Neural cell (in vitro differentiated cells): Measurements from ENCODE around the gene STX19. TPM values are rescaled to one million over a fixed set of nuclear protein-coding genes. Genes with fewer than 3 reads are reported as not detected.

Source experiments
- H2AFZ ChIP-seq: fragments of 200-600, 300-800 bp; sonication (generic), shearing (Covaris generic); 2 replicates; pipeline ENCODE4 v1.6.0; 2014; ENCODE audit warnings: low read depth, mild to moderate bottlenecking, antibody characterized with exemption, low read length, moderate library complexity
- H3F3A ChIP-seq: fragments of 200-600 bp; shearing (Covaris generic); 2 replicates; pipeline ENCODE4 v1.6.1; 2016; ENCODE audit warnings: mild to moderate bottlenecking, moderate library complexity, mixed read lengths, antibody characterized with exemption, low read length; ENCODE audit not compliant: insufficient read depth, poor library complexity, severe bottlenecking
- H3K27ac ChIP-seq: fragments of 200-600, 300-800 bp; sonication (generic), shearing (Covaris generic); 2 replicates; pipeline ENCODE4 v1.5.1; 2014; ENCODE audit warnings: mild to moderate bottlenecking, low read length, moderate library complexity
- H3K27me3 ChIP-seq: fragments of 300-800, 200-600 bp; sonication (generic), shearing (Covaris generic); 2 replicates; pipeline ENCODE4 v1.6.0; 2014; ENCODE audit warnings: mild to moderate bottlenecking, low read depth, low read length, moderate library complexity; ENCODE audit not compliant: insufficient read depth
- H3K36me3 ChIP-seq: fragments of 300-800, 200-600 bp; sonication (generic), shearing (Covaris generic); 2 replicates; pipeline ENCODE4 v1.5.1; 2014; ENCODE audit warnings: mild to moderate bottlenecking, antibody characterized with exemption, low read length, moderate library complexity; ENCODE audit not compliant: insufficient read depth
- H3K4me2 ChIP-seq: fragments of 300-800, 200-600 bp; sonication (generic), shearing (Covaris generic); 2 replicates; pipeline ENCODE4 v1.6.0; 2014; ENCODE audit warnings: mild to moderate bottlenecking, low read length
- H3K4me3 ChIP-seq: fragments of 300-800, 200-600 bp; sonication (generic), shearing (Covaris generic); 2 replicates; pipeline ENCODE4 v1.5.1; 2014; ENCODE audit warnings: mild to moderate bottlenecking, low read length, moderate library complexity
- H3K79me2 ChIP-seq: fragments of 200-600 bp; shearing (Covaris generic); replicated peaks from 2 replicates; pipeline ENCODE4 v1.6.0; 2014; ENCODE audit warnings: mild to moderate bottlenecking, low read length, moderate library complexity; ENCODE audit not compliant: insufficient read depth
- H3K9ac ChIP-seq: fragments of 300-800, 200-600 bp; sonication (generic), shearing (Covaris generic); 2 replicates; pipeline ENCODE4 v1.6.1; 2016; ENCODE audit warnings: mild to moderate bottlenecking, low read length, mixed read lengths
- H3K9me2 ChIP-seq: fragments of 200-600 bp; shearing (Covaris generic); 2 replicates; pipeline ENCODE4 v1.6.1; 2016; ENCODE audit warnings: mild to moderate bottlenecking, low read length, mixed read lengths; ENCODE audit not compliant: insufficient read depth
- H3K9me3 ChIP-seq: fragments of 200-600, 300-800 bp; sonication (generic), shearing (Covaris generic); 2 replicates; pipeline ENCODE4 v1.6.1; 2016; ENCODE audit warnings: mild to moderate bottlenecking, mixed run types, low read length, moderate library complexity, mixed read lengths
- H4K20me1 ChIP-seq: fragments of 200-600 bp; shearing (Covaris generic); 2 replicates; pipeline ENCODE4 v1.6.1; 2016; ENCODE audit warnings: mild to moderate bottlenecking, mixed run types; ENCODE audit not compliant: insufficient read depth
- CTCF ChIP-seq: fragments of 450-650 bp; IDR thresholded peaks from 2 replicates; pipeline ENCODE4 v1.5.1; 2014; ENCODE audit warnings: antibody characterized with exemption, mild to moderate bottlenecking, moderate library complexity; ENCODE audit not compliant: poor library complexity, severe bottlenecking
- EP300 ChIP-seq: fragments of 450-650 bp; conservative IDR thresholded peaks from 2 replicates; pipeline ENCODE4 v1.6.1; 2014; ENCODE audit warnings: antibody characterized with exemption, mild to moderate bottlenecking, moderate library complexity; ENCODE audit not compliant: poor library complexity, severe bottlenecking
- EZH2 ChIP-seq: fragments of 200-600, 300-800 bp; shearing (Covaris generic), sonication (generic); IDR thresholded peaks from 2 replicates; pipeline ENCODE4 v1.6.1; 2014; ENCODE audit warnings: antibody characterized with exemption, low read length, borderline replicate concordance, mild to moderate bottlenecking; ENCODE audit not compliant: insufficient read depth, poor library complexity, severe bottlenecking
- MXI1 ChIP-seq: fragments of 450-650 bp; conservative IDR thresholded peaks from 2 replicates; pipeline ENCODE4 v1.6.1; 2014; ENCODE audit warnings: antibody characterized with exemption, mild to moderate bottlenecking; ENCODE audit not compliant: poor library complexity, severe bottlenecking
- POLR2AphosphoS5 ChIP-seq: IDR thresholded peaks from 2 replicates; pipeline ENCODE4 v1.6.1; 2012
- RAD21 ChIP-seq: fragments of 450-650 bp; conservative IDR thresholded peaks from 2 replicates; pipeline ENCODE4 v1.6.1; 2014; ENCODE audit warnings: antibody characterized with exemption, mild to moderate bottlenecking, moderate library complexity
- SMC3 ChIP-seq: fragments of 450-650 bp; conservative IDR thresholded peaks from 2 replicates; pipeline ENCODE4 v1.6.1; 2014; ENCODE audit warnings: antibody characterized with exemption, mild to moderate bottlenecking, moderate library complexity; ENCODE audit not compliant: poor library complexity
- TAF1 ChIP-seq: IDR thresholded peaks from 2 replicates; pipeline ENCODE4 v1.6.1; 2012; ENCODE audit warnings: low read depth
- polyA plus RNA-seq: library from polyadenylated mRNA; depleted of rRNA; stranded (reverse); fragments of >200 nt; gene quantifications from 2 replicates; pipeline ENCODE4 v1.2.3, GENCODE V29; 2014
- TF ChIP-seq, protein P1 (sequence below): IDR thresholded peaks from 2 replicates; pipeline ENCODE4 v1.6.1; 2012; ENCODE audit warnings: borderline replicate concordance

The STX19 gene
- polyA plus RNA-seq, 1 donor from 2014 or later, result not detected

GRCh38 chr3:94024385-94024784, 4.0 kb downstream of the STX19 start:
- H3K79me2 ChIP-seq, result no peaks in the 10 kb centered on the region
- H2AFZ ChIP-seq, result no peak overlapping the region
- no peak overlapping the region for H3K9ac ChIP-seq
- TF ChIP-seq MXI1, result no peak
- no peak for TF ChIP-seq TAF1
- TF ChIP-seq, protein P1, sequence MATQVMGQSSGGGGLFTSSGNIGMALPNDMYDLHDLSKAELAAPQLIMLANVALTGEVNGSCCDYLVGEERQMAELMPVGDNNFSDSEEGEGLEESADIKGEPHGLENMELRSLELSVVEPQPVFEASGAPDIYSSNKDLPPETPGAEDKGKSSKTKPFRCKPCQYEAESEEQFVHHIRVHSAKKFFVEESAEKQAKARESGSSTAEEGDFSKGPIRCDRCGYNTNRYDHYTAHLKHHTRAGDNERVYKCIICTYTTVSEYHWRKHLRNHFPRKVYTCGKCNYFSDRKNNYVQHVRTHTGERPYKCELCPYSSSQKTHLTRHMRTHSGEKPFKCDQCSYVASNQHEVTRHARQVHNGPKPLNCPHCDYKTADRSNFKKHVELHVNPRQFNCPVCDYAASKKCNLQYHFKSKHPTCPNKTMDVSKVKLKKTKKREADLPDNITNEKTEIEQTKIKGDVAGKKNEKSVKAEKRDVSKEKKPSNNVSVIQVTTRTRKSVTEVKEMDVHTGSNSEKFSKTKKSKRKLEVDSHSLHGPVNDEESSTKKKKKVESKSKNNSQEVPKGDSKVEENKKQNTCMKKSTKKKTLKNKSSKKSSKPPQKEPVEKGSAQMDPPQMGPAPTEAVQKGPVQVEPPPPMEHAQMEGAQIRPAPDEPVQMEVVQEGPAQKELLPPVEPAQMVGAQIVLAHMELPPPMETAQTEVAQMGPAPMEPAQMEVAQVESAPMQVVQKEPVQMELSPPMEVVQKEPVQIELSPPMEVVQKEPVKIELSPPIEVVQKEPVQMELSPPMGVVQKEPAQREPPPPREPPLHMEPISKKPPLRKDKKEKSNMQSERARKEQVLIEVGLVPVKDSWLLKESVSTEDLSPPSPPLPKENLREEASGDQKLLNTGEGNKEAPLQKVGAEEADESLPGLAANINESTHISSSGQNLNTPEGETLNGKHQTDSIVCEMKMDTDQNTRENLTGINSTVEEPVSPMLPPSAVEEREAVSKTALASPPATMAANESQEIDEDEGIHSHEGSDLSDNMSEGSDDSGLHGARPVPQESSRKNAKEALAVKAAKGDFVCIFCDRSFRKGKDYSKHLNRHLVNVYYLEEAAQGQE, result no peak
- no peak for TF ChIP-seq EP300
- no peak for TF ChIP-seq EZH2
- TF ChIP-seq SMC3, result no peak
- TF ChIP-seq CTCF, result no peak
- TF ChIP-seq POLR2AphosphoS5, result no peak
- no peak for TF ChIP-seq RAD21
- no peaks in the 10 kb centered on the region for H3K9me3 ChIP-seq
- no peak overlapping the region for H3K4me2 ChIP-seq
- no peaks in the 10 kb centered on the region for H3K9me2 ChIP-seq
- no peak overlapping the region for H3K4me3 ChIP-seq
- no peaks in the 10 kb centered on the region for H4K20me1 ChIP-seq
- no peaks in the 10 kb centered on the region for H3K36me3 ChIP-seq
- no peaks in the 10 kb centered on the region for H3K27me3 ChIP-seq
- H3F3A ChIP-seq, result no peaks in the 10 kb centered on the region
- H3K27ac ChIP-seq, result no peak overlapping the region

DNA sequence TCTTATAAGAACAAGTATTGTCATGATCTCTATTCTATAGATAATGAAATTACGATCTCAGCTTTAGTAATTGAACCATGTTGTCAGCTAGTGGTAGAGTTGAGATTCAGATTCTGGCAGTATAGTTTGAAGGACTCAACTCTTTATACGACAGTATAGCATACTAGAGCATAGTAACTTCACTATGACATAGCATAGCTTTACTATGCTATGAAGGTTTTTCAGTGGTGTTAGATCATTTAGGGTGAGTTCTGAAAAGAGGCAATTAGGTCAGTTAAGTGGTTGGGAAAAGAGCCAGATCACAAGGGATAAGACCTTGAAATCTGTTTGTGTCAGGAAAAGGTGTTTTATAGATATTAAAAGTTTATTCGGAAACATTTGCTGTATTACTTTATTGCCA, 8.1 kb downstream of the STX19 start:
- H3K27me3 ChIP-seq, result no peaks in the 10 kb centered on the region
- H3K79me2 ChIP-seq, result no peaks in the 10 kb centered on the region
- TF ChIP-seq POLR2AphosphoS5 (no peak), CTCF (no peak), SMC3 (no peak), TAF1 (no peak)
- no peak overlapping the region for H3K27ac ChIP-seq
- no peaks in the 10 kb centered on the region for H3K9me3 ChIP-seq
- H3K9me2 ChIP-seq, result no peaks in the 10 kb centered on the region
- H3K36me3 ChIP-seq, result no peaks in the 10 kb centered on the region
- H3F3A ChIP-seq, result no peaks in the 10 kb centered on the region
- H4K20me1 ChIP-seq, result no peaks in the 10 kb centered on the region
- no peak overlapping the region for H3K9ac ChIP-seq
- no peak overlapping the region for H3K4me3 ChIP-seq
- H3K4me2 ChIP-seq, result no peak overlapping the region
- H2AFZ ChIP-seq, result no peak overlapping the region
